AG09319 (cell line): ENCODE data around the gene CCDC93.

Source experiments
- DNase-seq: peaks from one replicate; pipeline ENCODE4 v3.0.0-alpha.2; 2010; ENCODE audit warnings: low read depth; ENCODE audit errors: extremely low read depth
- CTCF ChIP-seq: IDR thresholded peaks from 2 replicates; pipeline ENCODE4 v1.5.1; 2011; ENCODE audit warnings: low read depth, mild to moderate bottlenecking, inconsistent platforms, low read length, moderate library complexity

The CCDC93 gene

GRCh38 chr2:117979911-117980701 lies 33.8 kb downstream of the CCDC93 start:
- DNase-seq: no peak
- no peak for TF ChIP-seq CTCF

GRCh38 chr2:117977696-117978095 lies 36.2 kb downstream of the CCDC93 start:
- no peak for DNase-seq
- TF ChIP-seq CTCF: no peak

GRCh38 chr2:117976581-117976980 lies 37.3 kb downstream of the CCDC93 start:
- DNase-seq: no peak
- no peak for TF ChIP-seq CTCF

- no peak for DNase-seq
Measured at GRCh38 chr2:117973498-117974082, 40.3 kb downstream of the CCDC93 start.

GRCh38 chr2:117972476-117973123 lies 41.3 kb downstream of the CCDC93 start:
- DNase-seq: no peak
- TF ChIP-seq CTCF: no peak

More at GRCh38 chr2:117973498-117974082, 40.3 kb downstream of the CCDC93 start:
- no peak for TF ChIP-seq CTCF

GRCh38 chr2:117968722-117969121 lies 45.1 kb downstream of the CCDC93 start:
- no peak; the same call in 1 of the 2 replicates for TF ChIP-seq CTCF
- no peak for DNase-seq
